ENCODE data around the gene RAB12.

The RAB12 gene

GRCh38 chr18:8603663-8604520 lies 5.3 kb upstream of the RAB12 start:
- Histone ChIP-seq H3K36me3 (ENCODE audit: low read depth) (no peaks in the 10 kb centered on the region), H3K4me1 (ENCODE audit: insufficient read depth, poor library complexity, severe bottlenecking) (no peaks in the 10 kb centered on the region), H3K4me3 (ENCODE audit: severe bottlenecking) (no peak overlapping the region), H3K9me3 (ENCODE audit: severe bottlenecking) (no peaks in the 10 kb centered on the region), H3K27me3 (ENCODE audit: insufficient read depth, poor library complexity, severe bottlenecking) (no peaks in the 10 kb centered on the region), H3K27ac (ENCODE audit: poor library complexity, severe bottlenecking) (no peak overlapping the region)
- DNase-seq (ENCODE audit: low spot score): no peak
- no peak for ATAC-seq (ENCODE audit: low read depth)
- TF ChIP-seq CTCF (IDR thresholded peaks at IDR 0.05; ENCODE audit: poor library complexity, severe bottlenecking): no peak

- DNase-seq (ENCODE audit: low spot score) (no peak), ATAC-seq (ENCODE audit: low read depth) (no peak)
- TF ChIP-seq CTCF (IDR thresholded peaks at IDR 0.05; ENCODE audit: poor library complexity, severe bottlenecking): no peak
- no peak overlapping the region for H3K4me3 ChIP-seq (ENCODE audit: severe bottlenecking)
- H3K4me1 ChIP-seq (ENCODE audit: insufficient read depth, poor library complexity, severe bottlenecking): peaks cover 1% of the 10 kb centered on the region
- H3K36me3 ChIP-seq (ENCODE audit: low read depth): peaks cover 6% of the 10 kb centered on the region; the same call in 1 of the 2 replicates
- H3K27ac ChIP-seq (ENCODE audit: poor library complexity, severe bottlenecking): no peak overlapping the region
- H3K9me3 ChIP-seq (ENCODE audit: severe bottlenecking): no peaks in the 10 kb centered on the region
- no peaks in the 10 kb centered on the region for H3K27me3 ChIP-seq (ENCODE audit: insufficient read depth, poor library complexity, severe bottlenecking)
These were observed 3.3 kb upstream of the RAB12 start for GRCh38 chr18:8605974-8606373.

GRCh38 chr18:8607776-8608742 lies 1.2 kb upstream of the RAB12 start:
- H3K27me3 ChIP-seq (ENCODE audit: insufficient read depth, poor library complexity, severe bottlenecking): no peaks in the 10 kb centered on the region
- ATAC-seq (ENCODE audit: low read depth) (no peak), DNase-seq (ENCODE audit: low spot score) (no peak)
- H3K9me3 ChIP-seq (ENCODE audit: severe bottlenecking): no peaks in the 10 kb centered on the region
- peaks cover 14% of the 10 kb centered on the region for H3K4me1 ChIP-seq (ENCODE audit: insufficient read depth, poor library complexity, severe bottlenecking)
- no peak overlapping the region for H3K4me3 ChIP-seq (ENCODE audit: severe bottlenecking)
- no peak overlapping the region for H3K27ac ChIP-seq (ENCODE audit: poor library complexity, severe bottlenecking)
- H3K36me3 ChIP-seq (ENCODE audit: low read depth): peaks cover 18% of the 10 kb centered on the region
- no peak for TF ChIP-seq CTCF (IDR thresholded peaks at IDR 0.05; ENCODE audit: poor library complexity, severe bottlenecking)

- peaks cover 23% of the 10 kb centered on the region for H3K4me1 ChIP-seq (ENCODE audit: insufficient read depth, poor library complexity, severe bottlenecking)
- H3K9me3 ChIP-seq (ENCODE audit: severe bottlenecking): no peaks in the 10 kb centered on the region
- peak overlapping the region; percentile 78 for H3K4me3 ChIP-seq (ENCODE audit: severe bottlenecking)
- peak; percentile 45 for ATAC-seq (ENCODE audit: low read depth)
- peak overlapping the region; percentile 39 for H3K27ac ChIP-seq (ENCODE audit: poor library complexity, severe bottlenecking)
- peaks cover 24% of the 10 kb centered on the region for H3K36me3 ChIP-seq (ENCODE audit: low read depth)
- no peak for TF ChIP-seq CTCF (IDR thresholded peaks at IDR 0.05; ENCODE audit: poor library complexity, severe bottlenecking)
- DNase-seq (ENCODE audit: low spot score): no peak
- no peaks in the 10 kb centered on the region for H3K27me3 ChIP-seq (ENCODE audit: insufficient read depth, poor library complexity, severe bottlenecking)
These were observed 622 bp downstream of the RAB12 start for GRCh38 chr18:8609659-8610458.
